HEK293T (cell line): ENCODE measurements around the gene FAS.

Experiments used
- BHLHE40 ChIP-seq: fragments of 450-650 bp; IDR thresholded peaks from 2 replicates; pipeline ENCODE4 v1.6.1; 2016; ENCODE audit warnings: mild to moderate bottlenecking, moderate library complexity, borderline replicate concordance
- LEF1 ChIP-seq: fragments of 450-650 bp; IDR thresholded peaks from 2 replicates; pipeline ENCODE4 v1.6.1; 2017; ENCODE audit warnings: mild to moderate bottlenecking, borderline replicate concordance
- SP1 ChIP-seq: fragments of 450-650 bp; IDR thresholded peaks from 2 replicates; pipeline ENCODE4 v1.6.1; 2017

DNA sequence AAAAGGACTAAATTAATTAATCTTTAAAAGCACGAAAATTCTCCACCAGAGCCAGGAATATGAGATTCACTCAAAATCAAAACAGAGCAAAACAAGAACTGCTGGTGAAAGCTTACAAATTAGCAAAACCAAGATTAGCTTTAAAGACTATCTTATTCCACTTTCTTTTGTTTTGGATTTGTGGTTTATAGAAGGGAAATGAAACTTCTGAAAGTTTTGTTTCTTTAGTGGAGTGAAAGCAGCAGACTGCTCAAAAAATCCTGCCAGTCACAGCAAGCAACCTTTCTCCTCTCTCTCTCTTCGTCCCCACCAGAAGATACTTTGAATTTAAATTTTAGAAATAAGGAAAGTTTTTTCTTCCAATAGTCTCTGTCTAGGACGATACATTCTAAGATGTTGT lies 45.8 kb upstream of the FAS start:
- TF ChIP-seq LEF1 (no peak), BHLHE40 (no peak), SP1 (no peak)
